Body of pancreas (tissue), 4 donors: ENCODE data around the gene MYBPC1. TPM values are rescaled to one million over a fixed set of nuclear protein-coding genes. Genes with fewer than 3 reads are reported as not detected.

Source experiments
- ATAC-seq: fragments of 150-250 bp; one replicate; pipeline ENCODE4 v1.9.1; 2016
- DNase-seq, 4 donors: peaks; one replicate each; pipeline ENCODE4 v3.0.0-alpha.2; 2019
- H3K27ac ChIP-seq, 4 donors: fragments of 200-600 bp; sonication (generic); 1 replicate in 3 of 4; 2 replicates in 1 of 4; pipeline versions ENCODE4 v1.5.1 to v1.6.1; 2016 to 2019; ENCODE audit warnings: mild to moderate bottlenecking in 1 of 4, mixed read lengths in 1 of 4, moderate library complexity in 1 of 4
- H3K27me3 ChIP-seq, 2 donors: fragments of 200-600 bp; sonication (generic); one replicate each; pipeline ENCODE4 v1.6.0; 2016; ENCODE audit warnings: mild to moderate bottlenecking in 1 of 2
- H3K36me3 ChIP-seq, 2 donors: fragments of 200-600 bp; sonication (generic); replicated peaks in 1 of 2; 2 replicates each; pipeline ENCODE4 v1.5.1; 2016; ENCODE audit warnings: low read depth in 2 of 2; ENCODE audit not compliant: insufficient read depth in 1 of 2
- H3K4me1 ChIP-seq: fragments of 200-600 bp; sonication (generic); one replicate; pipeline ENCODE4 v1.6.0; 2016
- H3K4me3 ChIP-seq, 2 donors: fragments of 200-600 bp; sonication (generic); 1 replicate in 1 of 2; 2 replicates in 1 of 2; pipeline ENCODE4 v1.5.1; 2016 to 2019
- H3K9me3 ChIP-seq, 3 donors: fragments of 200-600 bp; sonication (generic); 1 replicate in 2 of 3; 2 replicates in 1 of 3; pipeline ENCODE4 v1.5.1; 2016
- CTCF ChIP-seq, 7 experiments: fragments of 450-650 bp in 4 of 7; fragments of 200-600 bp in 3 of 7; sonication (generic) in 3 of 7; IDR thresholded peaks; one replicate each; pipeline ENCODE4 v1.5.1; 2016 to 2019; ENCODE audit warnings: antibody characterized with exemption in 7 of 7
- POLR2A ChIP-seq, 3 donors: fragments of 450-650 bp; IDR thresholded peaks; one replicate each; pipeline ENCODE4 v1.6.1; 2016; ENCODE audit warnings: antibody characterized with exemption in 3 of 3, mild to moderate bottlenecking in 2 of 3
- WGBS, 2 donors: methylation state at CpG; one replicate each; pipeline ENCODE4 v1.1.5; 2017; 5-methylcytosine and 5-hydroxymethylcytosine counted together
- intact Hi-C: fragments of 100-400 bp; cut with DNase I; formaldehyde crosslinking; loops from one replicate; pipeline ENCODE4 v1.15.1; 2023
- total RNA-seq, 2 donors: library from RNA; depleted of rRNA; stranded (reverse); fragments of >200 nt; gene quantifications; one replicate each; pipeline ENCODE4 v1.1.0, GENCODE V29; 2016

The MYBPC1 gene
- total RNA-seq, 2 donors from 2014 or later, result 0.66 to 0.78 TPM

GRCh38 chr12:101597164-101597563 is 2.4 kb downstream of the MYBPC1 start:
- Histone ChIP-seq H3K4me3 (no peak overlapping the region), H3K9me3 (no peaks in the 10 kb centered on the region), H3K4me1 (peaks cover 31% of the 10 kb centered on the region), H3K27ac (no peak overlapping the region), H3K36me3 (no peaks in the 10 kb centered on the region), H3K27me3 (no peaks in the 10 kb centered on the region)
- intact Hi-C loops, result no loop called here
- TF ChIP-seq CTCF (IDR thresholded peaks at IDR 0.05), result no peak
- TF ChIP-seq POLR2A (IDR thresholded peaks at IDR 0.05), result no peak
- ATAC-seq (no peak), DNase-seq (no peak)
- 64 to 79% methylated on average over 2 of the region's 2 CpGs for WGBS, 2 donors

GRCh38 chr12:101598483-101598882 is 3.7 kb downstream of the MYBPC1 start:
- 94 to 97% methylated on average over 3 of the region's 3 CpGs for WGBS, 2 donors
- ATAC-seq, result no peak
- no peaks in the 10 kb centered on the region for H3K36me3 ChIP-seq
- peak overlapping the region in 3 of 4 donors; percentile 7 to 77 (median 75) for H3K27ac ChIP-seq
- intact Hi-C loops, result no loop called here
- H3K4me3 ChIP-seq, result no peak overlapping the region
- H3K27me3 ChIP-seq, result no peaks in the 10 kb centered on the region
- no peak for DNase-seq
- TF ChIP-seq CTCF (IDR thresholded peaks at IDR 0.05) (no peak), POLR2A (IDR thresholded peaks at IDR 0.05) (no peak)
- peaks cover 33% of the 10 kb centered on the region for H3K4me1 ChIP-seq
- H3K9me3 ChIP-seq, result no peaks in the 10 kb centered on the region

- Histone ChIP-seq H3K27me3 (no peaks in the 10 kb centered on the region), H3K4me3 (no peak overlapping the region), H3K4me1 (peaks cover 42% of the 10 kb centered on the region), H3K36me3 (no peaks in the 10 kb centered on the region), H3K27ac (peak overlapping the region in 3 of 4 donors; percentile 67 to 77 (median 75)), H3K9me3 (no peaks in the 10 kb centered on the region)
- TF ChIP-seq POLR2A (IDR thresholded peaks at IDR 0.05) (no peak), CTCF (IDR thresholded peaks at IDR 0.05) (no peak)
- 17 to 18% methylated on average over 1 of the region's 1 CpG for WGBS, 2 donors
- DNase-seq, result no peak
- peak; percentile 77 for ATAC-seq
- intact Hi-C loops, result no loop called here
Observed at GRCh38 chr12:101599311-101599710, 4.5 kb downstream of the MYBPC1 start.

- peak; percentile 61 for ATAC-seq
- no peak overlapping the region for H3K4me3 ChIP-seq
- DNase-seq, result no peak
- peak overlapping the region in 3 of 4 donors; percentile 67 to 77 (median 75) for H3K27ac ChIP-seq
- TF ChIP-seq POLR2A (IDR thresholded peaks at IDR 0.05) (no peak), CTCF (IDR thresholded peaks at IDR 0.05) (no peak)
- H3K27me3 ChIP-seq, result no peaks in the 10 kb centered on the region
- H3K9me3 ChIP-seq, result no peaks in the 10 kb centered on the region
- intact Hi-C loops, result no loop called here
- H3K36me3 ChIP-seq, result no peaks in the 10 kb centered on the region
- WGBS, 2 donors, result 20 to 28% methylated on average over 5 of the region's 5 CpGs
- peaks cover 48% of the 10 kb centered on the region for H3K4me1 ChIP-seq
Observed at GRCh38 chr12:101599771-101600484, 5.2 kb downstream of the MYBPC1 start.

GRCh38 chr12:101604132-101604531 is 9.4 kb downstream of the MYBPC1 start:
- 7 to 20% methylated on average over 1 of the region's 1 CpG for WGBS, 2 donors
- no peaks in the 10 kb centered on the region for H3K9me3 ChIP-seq
- no peak overlapping the region for H3K4me3 ChIP-seq
- no peaks in the 10 kb centered on the region for H3K36me3 ChIP-seq
- H3K27me3 ChIP-seq, result no peaks in the 10 kb centered on the region
- intact Hi-C loops, result no loop called here
- ATAC-seq, result peak; percentile 7
- peak overlapping the region in 3 of 4 donors; percentile 17 to 46 (median 44) for H3K27ac ChIP-seq
- DNase-seq, result no peak
- TF ChIP-seq POLR2A (IDR thresholded peaks at IDR 0.05) (no peak), CTCF (IDR thresholded peaks at IDR 0.05) (no peak)
- peaks cover 79% of the 10 kb centered on the region for H3K4me1 ChIP-seq
